Osteoblast (primary cell): ENCODE data around the gene LRRC3. TPM values are rescaled to one million over a fixed set of nuclear protein-coding genes. Genes with fewer than 3 reads are reported as not detected.

Experiments used
- DNase-seq: peaks from one replicate; pipeline ENCODE4 v3.0.0; 2011; ENCODE audit warnings: low spot score, mixed read lengths; ENCODE audit not compliant: insufficient read length; ENCODE audit errors: missing footprints
- H2AFZ ChIP-seq: 2 replicates; pipeline ENCODE4 v1.6.0; 2011; ENCODE audit warnings: mild to moderate bottlenecking, low read length
- H3K27ac ChIP-seq: 2 replicates; pipeline ENCODE4 v1.5.1; 2011; ENCODE audit warnings: mild to moderate bottlenecking, low read depth, low read length, moderate library complexity
- H3K27me3 ChIP-seq: 2 replicates; pipeline ENCODE4 v1.6.0; 2012; ENCODE audit warnings: mild to moderate bottlenecking, control low read depth, inconsistent platforms, low read length, moderate library complexity; ENCODE audit not compliant: insufficient read depth
- H3K36me3 ChIP-seq: 2 replicates; pipeline ENCODE4 v1.5.1; 2011; ENCODE audit warnings: mild to moderate bottlenecking, low read length, control low read depth, moderate library complexity; ENCODE audit not compliant: insufficient read depth
- H3K4me1 ChIP-seq: 2 replicates; pipeline ENCODE4 v1.5.1; 2011; ENCODE audit warnings: mild to moderate bottlenecking, low read length, control low read depth, moderate library complexity; ENCODE audit not compliant: insufficient read depth
- H3K4me2 ChIP-seq: 2 replicates; pipeline ENCODE4 v1.6.0; 2011; ENCODE audit warnings: mild to moderate bottlenecking, low read length; ENCODE audit not compliant: insufficient read depth
- H3K4me3 ChIP-seq: fragments of 200-600 bp; sonication (generic); 3 replicates; pipeline ENCODE4 v1.5.1; 2012; ENCODE audit warnings: mild to moderate bottlenecking, low read length, inconsistent platforms; ENCODE audit not compliant: insufficient read depth
- H3K79me2 ChIP-seq: 2 replicates; pipeline ENCODE4 v1.6.0; 2012; ENCODE audit warnings: mild to moderate bottlenecking, low read length, control low read depth, inconsistent platforms; ENCODE audit not compliant: insufficient read depth
- H3K9me3 ChIP-seq: 2 replicates; pipeline ENCODE4 v1.5.1; 2011; ENCODE audit warnings: low read depth, low read length, control low read depth
- H4K20me1 ChIP-seq: 2 replicates; pipeline ENCODE4 v1.6.0; 2012; ENCODE audit warnings: mild to moderate bottlenecking, low read length, control low read depth; ENCODE audit not compliant: insufficient read depth
- total RNA-seq: library from RNA; depleted of rRNA; stranded (reverse); fragments of >200 nt; gene quantifications from 2 replicates; pipeline ENCODE4 v1.2.3, GENCODE V29; 2012
- TF ChIP-seq, protein P1 (sequence below): IDR thresholded peaks from 2 replicates; pipeline ENCODE4 v1.5.1; 2011; ENCODE audit warnings: mild to moderate bottlenecking, low read depth, low read length, moderate library complexity; ENCODE audit errors: extremely low read depth

Gene LRRC3
- total RNA-seq, 1 donor = 0.72 TPM

DNA sequence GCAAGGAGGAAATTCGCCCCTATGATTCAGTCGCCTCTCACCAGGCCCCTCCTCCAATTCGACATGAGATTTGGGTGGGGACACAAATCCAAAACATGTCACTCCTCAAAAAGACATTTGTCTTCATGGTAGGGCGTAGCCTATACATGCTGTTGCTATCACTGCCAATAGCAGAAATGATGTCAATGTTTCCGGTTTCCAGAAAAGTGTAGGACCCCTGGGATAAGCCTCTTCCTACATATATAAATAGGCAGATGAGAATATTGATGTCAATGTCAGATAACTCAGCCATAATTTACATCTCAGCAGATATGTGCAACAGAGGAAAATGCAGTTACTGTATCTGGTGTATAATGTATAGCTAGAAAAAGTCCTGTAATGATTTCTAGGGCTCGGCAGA, 16.7 kb downstream of the LRRC3 start:
- Histone ChIP-seq H4K20me1 (no peaks in the 10 kb centered on the region), H3K79me2 (no peaks in the 10 kb centered on the region), H3K36me3 (no peaks in the 10 kb centered on the region), H3K27me3 (peaks cover 6% of the 10 kb centered on the region), H2AFZ (no peak overlapping the region), H3K4me2 (no peak overlapping the region), H3K9me3 (no peaks in the 10 kb centered on the region), H3K27ac (no peak overlapping the region), H3K4me3 (no peak overlapping the region), H3K4me1 (no peaks in the 10 kb centered on the region)
- TF ChIP-seq, protein P1, sequence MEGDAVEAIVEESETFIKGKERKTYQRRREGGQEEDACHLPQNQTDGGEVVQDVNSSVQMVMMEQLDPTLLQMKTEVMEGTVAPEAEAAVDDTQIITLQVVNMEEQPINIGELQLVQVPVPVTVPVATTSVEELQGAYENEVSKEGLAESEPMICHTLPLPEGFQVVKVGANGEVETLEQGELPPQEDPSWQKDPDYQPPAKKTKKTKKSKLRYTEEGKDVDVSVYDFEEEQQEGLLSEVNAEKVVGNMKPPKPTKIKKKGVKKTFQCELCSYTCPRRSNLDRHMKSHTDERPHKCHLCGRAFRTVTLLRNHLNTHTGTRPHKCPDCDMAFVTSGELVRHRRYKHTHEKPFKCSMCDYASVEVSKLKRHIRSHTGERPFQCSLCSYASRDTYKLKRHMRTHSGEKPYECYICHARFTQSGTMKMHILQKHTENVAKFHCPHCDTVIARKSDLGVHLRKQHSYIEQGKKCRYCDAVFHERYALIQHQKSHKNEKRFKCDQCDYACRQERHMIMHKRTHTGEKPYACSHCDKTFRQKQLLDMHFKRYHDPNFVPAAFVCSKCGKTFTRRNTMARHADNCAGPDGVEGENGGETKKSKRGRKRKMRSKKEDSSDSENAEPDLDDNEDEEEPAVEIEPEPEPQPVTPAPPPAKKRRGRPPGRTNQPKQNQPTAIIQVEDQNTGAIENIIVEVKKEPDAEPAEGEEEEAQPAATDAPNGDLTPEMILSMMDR = no peak
- no peak for DNase-seq

DNA sequence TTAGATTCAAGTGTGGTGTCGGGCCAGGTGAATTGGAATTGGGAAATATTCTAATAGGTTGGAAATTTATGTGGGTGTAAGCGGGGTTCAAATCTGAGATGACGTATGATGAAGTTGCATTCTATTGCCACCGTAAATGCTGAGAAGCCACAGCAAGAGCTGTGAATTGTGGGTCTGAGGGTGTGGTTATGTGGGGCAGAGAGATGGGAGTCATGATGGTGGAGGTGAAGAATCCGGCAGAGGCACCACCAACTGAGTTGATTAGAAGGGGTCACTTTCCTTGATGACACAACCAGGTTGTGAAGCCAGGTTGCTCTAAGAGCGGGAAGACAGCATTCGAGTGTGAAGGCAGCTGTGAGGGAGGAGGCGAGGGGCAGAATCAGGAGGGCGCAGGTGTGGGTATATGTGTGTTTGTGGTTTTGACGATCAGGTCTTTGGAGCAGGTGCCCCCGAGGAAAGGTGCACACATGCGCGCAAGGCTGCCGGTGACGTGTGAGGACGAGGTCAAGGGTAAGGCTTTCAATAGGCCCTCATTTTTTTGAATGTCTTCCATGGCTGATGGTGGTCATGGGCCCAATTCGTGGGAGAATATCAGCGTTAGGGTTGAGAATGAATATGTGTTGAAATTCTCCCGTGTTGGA, 18.7 kb downstream of the LRRC3 start:
- Histone ChIP-seq H3K4me3 (no peak overlapping the region), H3K27me3 (peaks cover 6% of the 10 kb centered on the region), H3K36me3 (no peaks in the 10 kb centered on the region), H3K79me2 (no peaks in the 10 kb centered on the region), H2AFZ (no peak overlapping the region), H4K20me1 (no peaks in the 10 kb centered on the region), H3K4me2 (no peak overlapping the region), H3K4me1 (no peaks in the 10 kb centered on the region), H3K27ac (no peak overlapping the region), H3K9me3 (no peaks in the 10 kb centered on the region)
- TF ChIP-seq, protein P1 = no peak
- peak; percentile 34 for DNase-seq

DNA sequence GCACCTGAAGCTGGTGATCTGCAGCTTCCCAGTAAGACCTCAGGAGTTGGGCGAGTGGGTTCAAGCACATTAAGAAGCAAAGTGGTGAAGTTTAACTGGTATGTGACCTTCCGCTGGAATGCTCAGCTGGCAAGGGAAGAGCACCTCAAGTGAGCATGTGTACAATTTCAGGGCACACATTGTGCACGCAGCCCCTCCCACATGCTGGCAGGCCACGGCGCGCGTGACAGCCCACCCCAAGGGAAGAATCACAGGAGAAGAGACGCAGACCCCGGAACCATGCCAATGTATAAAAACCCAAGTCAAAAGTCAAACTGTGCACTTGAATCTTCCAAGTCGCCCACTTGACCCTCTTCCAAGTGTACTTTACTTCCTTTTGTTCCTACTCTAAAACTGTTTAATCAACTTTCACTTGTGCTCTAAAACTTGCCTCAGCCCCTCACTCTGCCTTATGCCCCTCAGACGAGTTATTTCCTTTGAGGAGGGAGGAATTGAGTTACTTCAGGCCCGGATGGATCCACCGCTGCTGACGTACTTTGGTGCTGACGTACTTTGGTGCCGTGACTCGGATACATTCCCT, 20.0 kb downstream of the LRRC3 start:
- Histone ChIP-seq H3K4me3 (no peak overlapping the region), H3K4me1 (no peaks in the 10 kb centered on the region), H2AFZ (no peak overlapping the region), H3K27me3 (peaks cover 6% of the 10 kb centered on the region), H3K4me2 (no peak overlapping the region), H3K79me2 (no peaks in the 10 kb centered on the region), H4K20me1 (no peaks in the 10 kb centered on the region), H3K36me3 (no peaks in the 10 kb centered on the region), H3K9me3 (no peaks in the 10 kb centered on the region), H3K27ac (no peak overlapping the region)
- DNase-seq = peak; percentile 14
- TF ChIP-seq, protein P1 = no peak

DNA sequence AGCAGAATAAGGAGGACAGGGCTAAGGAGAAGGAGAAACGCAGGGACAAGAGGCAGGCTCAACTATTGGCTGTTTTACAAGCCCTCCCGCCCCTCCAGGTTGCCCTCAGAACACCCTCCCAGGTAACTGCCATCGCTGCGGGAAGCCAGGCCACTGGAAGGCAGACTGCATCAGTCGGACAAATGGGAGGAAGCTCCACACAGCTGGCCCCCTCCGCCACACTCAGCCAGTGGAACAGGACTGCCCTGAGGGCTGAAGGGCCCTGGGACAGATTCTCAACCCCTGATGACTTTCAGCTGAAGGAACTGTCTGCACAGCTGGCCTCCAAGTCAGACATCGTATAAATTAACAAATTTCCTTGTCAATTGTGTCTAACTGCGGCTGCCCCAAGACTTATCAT, 21.8 kb downstream of the LRRC3 start:
- peak; percentile 31 for DNase-seq
- no peaks in the 10 kb centered on the region for H3K4me1 ChIP-seq
- H3K9me3 ChIP-seq = no peaks in the 10 kb centered on the region
- no peaks in the 10 kb centered on the region for H4K20me1 ChIP-seq
- no peaks in the 10 kb centered on the region for H3K36me3 ChIP-seq
- no peak overlapping the region for H3K4me2 ChIP-seq
- H3K4me3 ChIP-seq = no peak overlapping the region
- H3K79me2 ChIP-seq = no peaks in the 10 kb centered on the region
- H2AFZ ChIP-seq = no peak overlapping the region
- no peak overlapping the region for H3K27ac ChIP-seq
- peaks cover 6% of the 10 kb centered on the region for H3K27me3 ChIP-seq
- TF ChIP-seq, protein P1 = no peak
